Kidney glomerular epithelial cell (primary cell): Measurements from ENCODE around the gene TCF7L2.

Experiments used
- DNase-seq: peaks from one replicate; lab custom pipeline; 2025; lab: John Stamatoyannopoulos, UW

The TCF7L2 gene

GRCh38 chr10:113000442-113000841 lies 50.4 kb downstream of the TCF7L2 start:
- DNase-seq: no peak

DNA sequence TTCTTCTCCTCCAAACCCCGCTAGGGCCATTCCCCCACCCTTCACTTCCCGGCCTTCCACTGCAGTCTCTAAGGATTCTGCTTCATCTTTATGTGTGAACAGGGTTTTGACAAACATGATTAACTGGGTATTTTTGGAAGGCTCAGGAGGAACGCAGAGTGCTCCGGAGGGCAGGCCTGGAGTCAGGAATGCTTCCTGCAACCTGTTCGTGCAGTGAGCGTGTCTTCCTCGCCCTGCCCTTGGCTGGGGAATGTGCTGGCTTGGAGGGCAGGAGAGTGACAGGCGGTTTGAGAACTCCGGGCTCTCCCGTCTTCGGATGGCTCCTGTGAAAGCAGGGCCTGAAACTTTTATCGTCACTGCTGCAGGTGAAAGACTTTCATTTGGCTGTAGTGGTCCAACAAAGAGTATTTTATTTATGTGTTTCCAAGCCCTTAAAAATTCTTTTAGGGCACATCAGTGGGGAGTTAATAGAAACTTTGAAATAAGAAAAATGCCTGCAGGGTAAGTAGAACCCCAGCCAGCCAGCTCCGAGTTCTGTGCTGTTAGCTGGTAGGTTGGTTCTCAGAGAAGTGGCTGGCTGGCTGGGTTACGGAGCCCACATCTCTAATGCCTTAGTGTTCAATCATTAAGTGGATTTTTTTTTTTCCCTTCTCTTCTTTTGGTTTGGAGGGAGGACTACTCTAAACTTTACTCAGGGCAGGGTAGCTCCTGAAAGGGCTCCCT lies 51.0 kb downstream of the TCF7L2 start:
- peak; percentile 61 for DNase-seq

DNA sequence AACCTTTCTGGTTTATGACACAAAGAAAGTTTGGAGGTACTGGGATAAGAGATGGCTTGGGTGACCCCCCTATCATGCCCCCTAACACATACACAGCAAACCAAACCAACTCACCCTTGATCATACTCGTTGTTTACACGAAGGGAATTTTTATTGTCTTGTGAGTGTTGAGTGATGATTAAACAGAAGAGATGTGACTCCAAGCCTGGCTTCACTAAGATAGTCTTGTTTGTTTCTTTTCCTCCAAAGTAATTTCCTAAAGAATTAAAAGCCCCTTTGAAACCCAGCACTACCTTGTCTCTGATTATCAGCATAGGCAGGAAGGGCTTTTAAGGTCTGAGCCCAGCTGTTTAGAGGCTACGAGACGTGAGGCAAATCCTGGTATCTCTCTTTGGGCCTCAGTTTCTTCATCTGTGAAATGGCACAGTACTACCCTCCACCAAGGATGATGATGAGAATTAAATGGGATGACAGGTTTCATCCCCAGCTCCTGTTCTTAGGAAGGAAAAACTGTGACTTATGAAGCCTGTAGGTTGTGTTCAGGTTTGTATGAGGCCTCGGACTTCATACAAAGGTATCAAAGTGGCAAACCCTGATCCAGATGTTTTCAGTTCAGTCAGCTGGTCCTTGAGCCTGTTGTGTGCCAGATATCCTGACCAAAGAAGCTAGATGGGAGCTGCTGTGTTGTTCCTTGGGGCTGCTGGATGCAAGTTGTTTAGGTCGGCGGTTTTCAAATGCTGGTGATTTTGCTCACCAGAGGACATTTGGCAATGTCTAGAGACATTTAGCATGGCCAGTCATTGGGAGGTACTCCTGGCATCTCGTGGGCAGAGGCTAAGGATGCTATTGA lies 51.8 kb downstream of the TCF7L2 start:
- DNase-seq: no peak

DNA sequence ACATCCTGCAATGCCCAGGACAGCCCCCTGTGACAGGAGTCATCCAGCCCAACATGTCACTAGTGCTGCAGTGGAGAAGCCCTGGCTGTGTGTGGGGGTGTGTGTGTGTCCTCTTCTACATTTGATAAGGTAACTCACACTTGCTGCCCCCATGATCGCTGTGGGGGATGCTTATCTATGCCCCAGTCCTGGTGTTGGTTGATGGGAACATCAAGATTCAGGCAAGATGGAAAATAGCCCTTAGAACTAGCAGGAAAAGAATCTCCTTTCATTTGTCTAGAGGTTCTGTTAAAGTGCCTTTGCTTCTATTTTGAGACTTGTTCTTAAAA lies 52.4 kb downstream of the TCF7L2 start:
- DNase-seq: no peak

GRCh38 chr10:113003052-113003451 lies 53.0 kb downstream of the TCF7L2 start:
- DNase-seq: no peak

DNA sequence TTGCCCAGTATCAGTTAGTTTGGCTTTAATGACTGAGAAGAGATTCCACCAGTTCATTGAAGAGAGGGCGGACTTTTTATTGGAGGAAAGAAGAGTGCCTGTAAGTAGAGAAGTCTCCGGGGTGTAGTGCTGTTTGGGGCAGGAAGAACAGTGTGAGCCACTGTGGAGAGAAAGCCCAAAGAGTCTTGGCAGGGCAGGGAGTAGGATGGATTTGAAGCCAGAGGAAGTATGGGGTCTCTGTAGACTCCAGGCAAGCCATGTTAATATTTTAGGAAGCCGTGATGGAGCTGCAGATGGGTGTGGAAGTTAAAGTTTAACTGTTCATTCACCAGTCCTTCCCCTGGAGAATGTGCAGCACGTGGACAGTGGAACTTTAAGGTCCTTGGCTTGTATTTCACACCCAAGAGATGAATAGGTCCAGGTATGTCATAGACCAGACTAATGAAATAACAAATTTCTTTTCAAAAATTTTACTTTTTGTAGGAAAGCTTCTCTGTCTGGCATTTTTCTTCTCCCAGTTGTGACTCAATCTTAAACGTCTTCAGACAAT lies 54.1 kb downstream of the TCF7L2 start:
- DNase-seq: no peak

DNA sequence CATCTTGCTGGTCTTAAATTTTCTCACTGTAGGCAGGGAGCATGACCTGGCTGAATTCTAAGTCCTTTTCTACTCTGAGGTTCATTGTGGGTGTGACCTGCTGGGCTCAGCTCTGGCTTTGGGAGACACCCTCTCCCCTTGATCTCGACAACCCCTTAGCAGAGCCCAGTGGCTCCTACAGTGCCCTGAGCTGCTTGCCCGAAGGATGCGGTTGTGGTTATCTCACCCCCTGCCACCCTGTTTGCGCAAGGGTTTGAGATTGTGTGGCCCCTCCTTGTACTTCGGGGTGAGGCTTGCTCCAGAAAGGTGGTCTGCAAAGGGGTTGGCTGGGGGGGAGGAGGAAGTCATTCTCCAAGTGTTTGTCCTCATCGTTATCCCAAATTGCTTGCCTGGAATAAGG lies 55.3 kb downstream of the TCF7L2 start:
- no peak for DNase-seq

DNA sequence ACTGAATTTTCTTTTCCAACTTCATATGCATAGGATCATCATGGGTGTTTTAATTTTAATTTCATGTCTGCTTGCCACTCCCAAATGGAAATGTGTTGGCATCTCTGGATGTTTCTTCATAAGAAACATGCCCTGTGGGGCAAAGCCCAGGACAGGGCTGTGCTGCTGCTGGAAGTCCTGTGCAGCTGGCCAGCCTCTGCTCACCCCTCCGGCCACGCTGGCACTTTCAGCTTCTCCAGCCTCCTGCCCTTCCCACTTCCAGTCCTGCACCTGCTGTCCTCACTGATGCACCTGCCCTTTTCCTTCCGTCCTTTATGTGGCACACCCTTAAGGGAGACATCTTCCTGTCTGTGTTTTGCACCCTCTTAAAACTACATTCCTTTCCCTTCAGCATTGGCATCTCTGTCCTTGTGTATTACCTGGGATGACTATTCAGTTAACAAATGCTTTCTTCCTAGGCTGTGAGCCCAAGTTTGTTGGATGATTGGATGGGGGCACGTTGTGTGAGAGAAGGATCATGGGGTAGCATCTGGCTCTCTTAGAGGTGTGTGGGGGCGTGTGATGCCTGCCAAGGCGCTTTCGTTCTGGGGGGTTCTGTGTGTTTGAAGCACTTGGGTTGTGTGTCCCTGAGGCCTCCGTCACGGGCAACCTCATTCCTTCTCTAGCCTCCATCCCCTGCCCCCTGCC lies 56.8 kb downstream of the TCF7L2 start:
- DNase-seq: no peak

DNA sequence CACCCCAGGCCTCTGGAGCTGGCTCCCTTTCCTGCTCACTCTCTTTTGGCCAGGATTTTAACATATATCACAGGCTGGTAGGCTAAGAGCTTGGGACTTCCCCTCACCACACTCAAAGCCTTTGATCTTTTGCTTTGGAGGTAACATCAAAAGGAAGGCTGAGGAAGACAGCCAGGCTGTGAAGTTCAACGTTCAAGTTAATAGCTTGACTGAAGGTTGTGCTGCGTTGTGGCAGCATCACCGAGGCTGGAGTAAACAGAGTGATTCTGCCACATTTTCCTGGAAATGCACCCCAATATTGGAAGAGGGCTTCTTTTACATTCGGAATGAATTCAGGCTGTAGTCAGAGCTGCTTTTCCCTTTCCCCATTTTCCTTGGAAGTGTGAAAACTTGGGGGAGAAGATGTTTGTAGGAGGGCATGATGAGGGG lies 57.3 kb downstream of the TCF7L2 start:
- DNase-seq: no peak

- DNase-seq: no peak
Observed at GRCh38 chr10:113007821-113008220, 57.8 kb downstream of the TCF7L2 start.

- no peak for DNase-seq
Observed at GRCh38 chr10:113011592-113012374, 61.7 kb downstream of the TCF7L2 start.

DNA sequence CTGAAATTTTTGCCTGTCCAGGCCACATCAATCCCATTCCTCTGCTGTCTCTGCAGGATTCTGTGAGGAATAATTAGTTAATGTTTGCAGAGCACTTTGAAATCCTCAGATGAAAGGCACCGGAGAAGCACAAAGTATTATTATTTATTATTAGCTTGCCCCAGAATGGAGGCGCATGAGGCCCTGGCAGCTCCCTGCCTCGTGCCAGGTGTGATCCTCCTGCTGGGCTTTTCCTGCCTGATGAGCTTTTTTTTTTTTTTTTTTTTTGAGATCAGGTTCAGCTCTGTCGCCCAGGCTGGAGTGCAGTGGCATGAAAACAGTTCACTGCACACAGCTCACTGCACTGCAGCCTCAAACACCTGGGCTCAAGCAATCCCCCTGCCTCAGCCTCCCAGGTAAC lies 65.2 kb downstream of the TCF7L2 start:
- DNase-seq: no peak

DNA sequence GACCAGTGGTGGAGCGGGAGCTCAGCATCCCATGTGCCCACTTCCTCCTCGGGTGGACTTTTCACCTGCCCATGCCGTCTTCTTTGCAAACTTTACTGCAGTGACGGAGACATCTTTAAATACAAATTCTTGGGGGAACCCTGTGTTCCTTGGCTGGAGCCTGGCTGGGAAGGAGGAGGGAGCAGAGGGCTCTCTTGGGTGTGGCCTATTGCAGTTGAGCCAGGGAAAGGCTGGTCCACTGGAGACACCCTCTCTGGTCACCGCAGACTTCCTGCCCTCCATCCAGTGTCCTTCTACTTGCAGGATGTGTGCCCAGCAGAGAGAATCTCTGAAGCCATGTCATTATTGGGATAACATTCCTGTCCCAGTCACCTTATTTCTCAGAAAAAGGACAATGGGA lies 67.3 kb downstream of the TCF7L2 start:
- DNase-seq: no peak

GRCh38 chr10:113018034-113018433 lies 68.0 kb downstream of the TCF7L2 start:
- no peak for DNase-seq

- DNase-seq: no peak
Observed at GRCh38 chr10:113019096-113019495, 69.0 kb downstream of the TCF7L2 start.

GRCh38 chr10:113019692-113020474 lies 69.8 kb downstream of the TCF7L2 start:
- DNase-seq: no peak

- DNase-seq: no peak
Observed at GRCh38 chr10:113020475-113020753, 70.4 kb downstream of the TCF7L2 start.

GRCh38 chr10:113020838-113021237 lies 70.8 kb downstream of the TCF7L2 start:
- no peak for DNase-seq

DNA sequence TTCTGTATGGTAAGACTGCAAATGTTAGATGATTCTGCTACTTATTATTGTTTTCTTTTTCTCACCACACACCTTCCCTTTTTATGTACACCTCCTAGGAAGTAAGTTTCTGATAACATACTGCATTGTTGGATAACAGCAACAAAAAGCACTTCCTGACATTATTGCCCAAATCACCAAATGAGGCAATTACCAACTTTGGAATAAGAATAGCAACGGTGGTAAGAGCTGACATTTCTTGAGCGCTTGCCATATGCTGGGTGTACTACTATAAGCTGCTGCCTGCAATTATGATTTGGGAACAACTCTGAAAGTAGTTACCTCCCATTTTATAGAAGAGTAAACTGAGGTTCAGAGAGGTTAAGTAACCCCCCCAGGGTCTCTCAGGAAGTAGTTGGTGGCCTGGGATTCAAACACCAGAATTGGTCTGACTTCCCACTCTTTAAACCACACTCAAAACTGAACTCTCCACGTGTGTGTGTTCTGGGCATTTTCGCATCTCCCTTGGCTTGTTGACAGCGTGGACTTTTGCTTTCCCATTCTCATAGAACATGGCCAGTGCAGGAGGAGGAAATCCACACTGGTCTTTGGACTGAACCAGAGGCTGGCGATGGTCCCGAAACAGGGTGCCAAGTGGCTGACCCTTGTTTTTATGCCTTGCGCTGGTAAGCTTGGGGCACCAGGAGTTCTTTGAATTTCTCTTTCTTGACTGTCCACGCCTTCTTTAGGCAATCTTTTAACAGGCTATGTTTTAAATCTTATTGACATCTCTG lies 71.4 kb downstream of the TCF7L2 start:
- DNase-seq: no peak

GRCh38 chr10:113022265-113022664 lies 72.2 kb downstream of the TCF7L2 start:
- no peak for DNase-seq

DNA sequence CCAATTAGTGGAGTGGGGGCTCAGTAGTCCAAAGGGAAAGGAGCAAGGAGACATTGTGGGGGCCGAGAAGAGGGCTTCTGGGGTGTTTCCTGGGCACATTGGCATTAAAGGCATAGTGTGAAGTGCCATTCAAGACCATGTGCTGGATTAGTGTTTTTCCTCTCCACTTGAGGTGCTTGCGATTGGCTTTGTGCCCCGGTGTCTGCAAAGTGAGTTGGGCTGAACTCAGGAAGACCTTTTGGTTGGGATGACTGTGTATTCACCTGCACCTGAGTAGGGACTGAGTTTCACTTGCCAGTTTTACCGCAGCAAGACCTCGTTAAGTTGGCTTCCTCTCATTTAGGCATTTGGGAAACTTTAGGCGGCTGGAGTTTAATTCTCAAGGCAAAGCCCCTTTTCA lies 73.0 kb downstream of the TCF7L2 start:
- no peak for DNase-seq
